ENCODE data around the gene SPACA9. TPM values are rescaled to one million over a fixed set of nuclear protein-coding genes. Genes with fewer than 3 reads are reported as not detected.

SPACA9 gene
- total and polyA plus RNA-seq, 2 experiments from 2014 or later, result 1.1 to 1.5 TPM

DNA sequence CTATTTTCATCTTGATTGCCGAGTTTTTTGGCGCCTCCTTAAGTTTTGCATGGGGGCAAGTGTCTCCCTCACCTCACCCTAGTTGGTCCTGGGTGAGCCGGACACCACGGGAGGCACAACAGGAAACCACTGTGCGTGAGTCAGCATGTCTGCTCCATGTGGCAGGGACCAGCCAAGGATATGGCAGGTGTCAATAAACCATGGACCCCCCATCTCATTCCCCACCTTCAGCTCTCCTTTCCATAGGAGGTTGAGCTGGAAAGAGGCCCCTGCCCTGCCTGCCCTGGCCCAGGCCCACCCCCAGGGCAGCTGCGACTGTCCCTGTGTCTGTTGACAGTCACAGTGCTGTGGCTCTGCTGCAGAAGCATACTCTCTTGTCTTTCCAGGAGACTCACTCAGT lies 3.1 kb downstream of the SPACA9 start:
- H3K4me1 Mint-ChIP-seq, result no peaks in the 10 kb centered on the region
- H3K36me3 ChIP-seq (ENCODE audit: insufficient read depth), result no peaks in the 10 kb centered on the region
- no peaks in the 10 kb centered on the region for H4K20me1 ChIP-seq (replicated peaks; ENCODE audit: insufficient read depth)
- H3K27ac Mint-ChIP-seq, result no peak overlapping the region
- H3K9me2 ChIP-seq (ENCODE audit: insufficient read depth), result no peaks in the 10 kb centered on the region
- H3K36me3 Mint-ChIP-seq (ENCODE audit: low read depth), result no peaks in the 10 kb centered on the region; the same call in 2 of the 3 replicates
- no peak for ATAC-seq
- no peaks in the 10 kb centered on the region for H3F3A ChIP-seq (replicated peaks; ENCODE audit: low read depth)
- no peaks in the 10 kb centered on the region for H3K79me2 ChIP-seq (replicated peaks; ENCODE audit: insufficient read depth)
- no peak overlapping the region for H3K4me3 Mint-ChIP-seq
- no peak for TF ChIP-seq ZNF114 (CRISPR knock-in tag; IDR thresholded peaks at IDR 0.05)
- TF ChIP-seq, protein P1, sequence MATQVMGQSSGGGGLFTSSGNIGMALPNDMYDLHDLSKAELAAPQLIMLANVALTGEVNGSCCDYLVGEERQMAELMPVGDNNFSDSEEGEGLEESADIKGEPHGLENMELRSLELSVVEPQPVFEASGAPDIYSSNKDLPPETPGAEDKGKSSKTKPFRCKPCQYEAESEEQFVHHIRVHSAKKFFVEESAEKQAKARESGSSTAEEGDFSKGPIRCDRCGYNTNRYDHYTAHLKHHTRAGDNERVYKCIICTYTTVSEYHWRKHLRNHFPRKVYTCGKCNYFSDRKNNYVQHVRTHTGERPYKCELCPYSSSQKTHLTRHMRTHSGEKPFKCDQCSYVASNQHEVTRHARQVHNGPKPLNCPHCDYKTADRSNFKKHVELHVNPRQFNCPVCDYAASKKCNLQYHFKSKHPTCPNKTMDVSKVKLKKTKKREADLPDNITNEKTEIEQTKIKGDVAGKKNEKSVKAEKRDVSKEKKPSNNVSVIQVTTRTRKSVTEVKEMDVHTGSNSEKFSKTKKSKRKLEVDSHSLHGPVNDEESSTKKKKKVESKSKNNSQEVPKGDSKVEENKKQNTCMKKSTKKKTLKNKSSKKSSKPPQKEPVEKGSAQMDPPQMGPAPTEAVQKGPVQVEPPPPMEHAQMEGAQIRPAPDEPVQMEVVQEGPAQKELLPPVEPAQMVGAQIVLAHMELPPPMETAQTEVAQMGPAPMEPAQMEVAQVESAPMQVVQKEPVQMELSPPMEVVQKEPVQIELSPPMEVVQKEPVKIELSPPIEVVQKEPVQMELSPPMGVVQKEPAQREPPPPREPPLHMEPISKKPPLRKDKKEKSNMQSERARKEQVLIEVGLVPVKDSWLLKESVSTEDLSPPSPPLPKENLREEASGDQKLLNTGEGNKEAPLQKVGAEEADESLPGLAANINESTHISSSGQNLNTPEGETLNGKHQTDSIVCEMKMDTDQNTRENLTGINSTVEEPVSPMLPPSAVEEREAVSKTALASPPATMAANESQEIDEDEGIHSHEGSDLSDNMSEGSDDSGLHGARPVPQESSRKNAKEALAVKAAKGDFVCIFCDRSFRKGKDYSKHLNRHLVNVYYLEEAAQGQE (IDR thresholded peaks at IDR 0.05; ENCODE audit: unreplicated experiment), result no peak
- TF ChIP-seq EZH2phosphoT487 (IDR thresholded peaks at IDR 0.05; ENCODE audit: unreplicated experiment), result no peak
- TF ChIP-seq NANOG (IDR thresholded peaks at IDR 0.05; ENCODE audit: borderline replicate concordance), result no peak
- no peak for TF ChIP-seq EZH2 (IDR thresholded peaks at IDR 0.05; ENCODE audit: low read depth, unreplicated experiment)
- TF ChIP-seq, protein P2, sequence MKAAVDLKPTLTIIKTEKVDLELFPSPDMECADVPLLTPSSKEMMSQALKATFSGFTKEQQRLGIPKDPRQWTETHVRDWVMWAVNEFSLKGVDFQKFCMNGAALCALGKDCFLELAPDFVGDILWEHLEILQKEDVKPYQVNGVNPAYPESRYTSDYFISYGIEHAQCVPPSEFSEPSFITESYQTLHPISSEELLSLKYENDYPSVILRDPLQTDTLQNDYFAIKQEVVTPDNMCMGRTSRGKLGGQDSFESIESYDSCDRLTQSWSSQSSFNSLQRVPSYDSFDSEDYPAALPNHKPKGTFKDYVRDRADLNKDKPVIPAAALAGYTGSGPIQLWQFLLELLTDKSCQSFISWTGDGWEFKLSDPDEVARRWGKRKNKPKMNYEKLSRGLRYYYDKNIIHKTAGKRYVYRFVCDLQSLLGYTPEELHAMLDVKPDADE (IDR thresholded peaks at IDR 0.05), result no peak
- H3K4me1 ChIP-seq (ENCODE audit: insufficient read depth), result no peaks in the 10 kb centered on the region
- H3K9me3 Mint-ChIP-seq, result no peaks in the 10 kb centered on the region
- no peak for DNase-seq (ENCODE audit: low spot score)
- peaks cover 27% of the 10 kb centered on the region for H3K27me3 ChIP-seq (ENCODE audit: insufficient read depth)
- H3K4me3 ChIP-seq, result no peak overlapping the region
- peaks cover 13% of the 10 kb centered on the region for H3K27me3 Mint-ChIP-seq (ENCODE audit: insufficient read depth, low read depth, poor library complexity)
- no peak overlapping the region for H2AFZ ChIP-seq
- H3K4me2 ChIP-seq, result no peak overlapping the region
- H3K27ac ChIP-seq (ENCODE audit: low read depth), result no peak overlapping the region

DNA sequence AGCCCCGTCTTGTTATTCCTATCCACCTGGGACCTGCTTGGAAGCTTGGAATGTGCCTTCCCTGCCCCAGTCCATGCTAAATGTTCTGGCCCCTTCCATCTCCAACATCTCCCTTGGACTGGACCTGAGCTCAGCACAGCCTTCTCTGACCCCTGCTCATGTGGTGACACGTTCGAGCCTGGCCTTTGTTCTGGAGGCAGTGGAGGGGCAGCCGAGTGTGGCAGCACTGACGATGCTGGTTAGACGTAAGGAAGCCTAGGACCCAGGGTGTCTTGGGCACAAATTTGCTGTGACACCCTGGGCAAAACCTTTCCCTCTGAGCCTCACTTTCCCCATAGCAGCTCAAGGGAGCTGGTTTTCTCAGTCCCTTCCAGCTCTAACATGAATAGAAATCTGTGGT lies 3.9 kb downstream of the SPACA9 start:
- no peak for ATAC-seq
- Mint-ChIP-seq H3K27ac (peak overlapping the region; percentile 40; the same call in 1 of the 2 replicates), H3K4me3 (no peak overlapping the region), H3K36me3 (ENCODE audit: low read depth) (no peaks in the 10 kb centered on the region; the same call in 2 of the 3 replicates), H3K4me1 (no peaks in the 10 kb centered on the region), H3K27me3 (ENCODE audit: insufficient read depth, low read depth, poor library complexity) (peaks cover 10% of the 10 kb centered on the region), H3K9me3 (no peaks in the 10 kb centered on the region)
- Histone ChIP-seq H3K36me3 (ENCODE audit: insufficient read depth) (no peaks in the 10 kb centered on the region), H3K4me1 (ENCODE audit: insufficient read depth) (no peaks in the 10 kb centered on the region), H3K4me3 (no peak overlapping the region), H3K27ac (ENCODE audit: low read depth) (no peak overlapping the region), H3F3A (replicated peaks; ENCODE audit: low read depth) (no peaks in the 10 kb centered on the region), H3K9me2 (ENCODE audit: insufficient read depth) (no peaks in the 10 kb centered on the region), H2AFZ (no peak overlapping the region), H3K4me2 (no peak overlapping the region), H3K27me3 (ENCODE audit: insufficient read depth) (peaks cover 19% of the 10 kb centered on the region), H4K20me1 (replicated peaks; ENCODE audit: insufficient read depth) (no peaks in the 10 kb centered on the region), H3K79me2 (replicated peaks; ENCODE audit: insufficient read depth) (no peaks in the 10 kb centered on the region)
- TF ChIP-seq ZNF114 (CRISPR knock-in tag; IDR thresholded peaks at IDR 0.05) (no peak), NANOG (IDR thresholded peaks at IDR 0.05; ENCODE audit: borderline replicate concordance) (no peak), EZH2phosphoT487 (IDR thresholded peaks at IDR 0.05; ENCODE audit: unreplicated experiment) (no peak)
- TF ChIP-seq, protein P3, sequence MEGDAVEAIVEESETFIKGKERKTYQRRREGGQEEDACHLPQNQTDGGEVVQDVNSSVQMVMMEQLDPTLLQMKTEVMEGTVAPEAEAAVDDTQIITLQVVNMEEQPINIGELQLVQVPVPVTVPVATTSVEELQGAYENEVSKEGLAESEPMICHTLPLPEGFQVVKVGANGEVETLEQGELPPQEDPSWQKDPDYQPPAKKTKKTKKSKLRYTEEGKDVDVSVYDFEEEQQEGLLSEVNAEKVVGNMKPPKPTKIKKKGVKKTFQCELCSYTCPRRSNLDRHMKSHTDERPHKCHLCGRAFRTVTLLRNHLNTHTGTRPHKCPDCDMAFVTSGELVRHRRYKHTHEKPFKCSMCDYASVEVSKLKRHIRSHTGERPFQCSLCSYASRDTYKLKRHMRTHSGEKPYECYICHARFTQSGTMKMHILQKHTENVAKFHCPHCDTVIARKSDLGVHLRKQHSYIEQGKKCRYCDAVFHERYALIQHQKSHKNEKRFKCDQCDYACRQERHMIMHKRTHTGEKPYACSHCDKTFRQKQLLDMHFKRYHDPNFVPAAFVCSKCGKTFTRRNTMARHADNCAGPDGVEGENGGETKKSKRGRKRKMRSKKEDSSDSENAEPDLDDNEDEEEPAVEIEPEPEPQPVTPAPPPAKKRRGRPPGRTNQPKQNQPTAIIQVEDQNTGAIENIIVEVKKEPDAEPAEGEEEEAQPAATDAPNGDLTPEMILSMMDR (conservative IDR thresholded peaks at IDR 0.05; ENCODE audit: low read depth in 2 of 2), result no peak
- TF ChIP-seq, protein P1 (IDR thresholded peaks at IDR 0.05; ENCODE audit: unreplicated experiment), result no peak
- DNase-seq (ENCODE audit: low spot score), result no peak

Data from GM23338 (cell line).